GM15510 (cell line): ENCODE results near the gene PPM1L.

Source experiments
- POLR2A ChIP-seq: IDR thresholded peaks from 3 replicates; pipeline ENCODE4 v1.6.1; 2011; ENCODE audit warnings: borderline replicate concordance; ENCODE audit not compliant: insufficient read length; ENCODE audit errors: extremely low read depth

PPM1L gene

GRCh38 chr3:161038725-161039124 lies 282.7 kb downstream of the PPM1L start:
- TF ChIP-seq POLR2A = no peak

- no peak for TF ChIP-seq POLR2A
Observed at GRCh38 chr3:161042023-161042501, 286.0 kb downstream of the PPM1L start.

- no peak for TF ChIP-seq POLR2A
Observed at GRCh38 chr3:161043336-161044035, 287.5 kb downstream of the PPM1L start.

GRCh38 chr3:161049683-161050248 lies 293.7 kb downstream of the PPM1L start:
- no peak for TF ChIP-seq POLR2A

GRCh38 chr3:161050935-161051334 lies 294.9 kb downstream of the PPM1L start:
- no peak for TF ChIP-seq POLR2A

GRCh38 chr3:161051856-161052255 lies 295.8 kb downstream of the PPM1L start:
- TF ChIP-seq POLR2A = no peak

- no peak for TF ChIP-seq POLR2A
Observed at GRCh38 chr3:161054860-161055604, 299.0 kb downstream of the PPM1L start.

GRCh38 chr3:161064413-161064812 lies 308.4 kb downstream of the PPM1L start:
- no peak for TF ChIP-seq POLR2A

- no peak for TF ChIP-seq POLR2A
Observed at GRCh38 chr3:161066930-161067329, 310.9 kb downstream of the PPM1L start.

- no peak for TF ChIP-seq POLR2A
Observed at GRCh38 chr3:161067335-161067734, 311.3 kb downstream of the PPM1L start.

- no peak for TF ChIP-seq POLR2A
Observed at GRCh38 chr3:161069511-161070251, 313.6 kb downstream of the PPM1L start.

- no peak for TF ChIP-seq POLR2A
Observed at GRCh38 chr3:161070252-161070930, 314.4 kb downstream of the PPM1L start.

GRCh38 chr3:161070980-161071663 lies 315.1 kb downstream of the PPM1L start:
- no peak for TF ChIP-seq POLR2A

- TF ChIP-seq POLR2A = no peak
Observed at GRCh38 chr3:161072211-161072621, 316.2 kb downstream of the PPM1L start.
